PC-3 (cell line): ENCODE measurements around the gene ANTXR1. TPM values are rescaled to one million over a fixed set of nuclear protein-coding genes. Genes with fewer than 3 reads are reported as not detected.

Experiments used
- ATAC-seq: fragments of 200-7000 bp; cut with Tn5 transposase; 2 replicates; pipeline ENCODE4 v1.9.1; 2020; ENCODE audit warnings: mild to moderate bottlenecking, moderate library complexity
- BruUV-seq: library from RNA; stranded (reverse); fragments of 400-500 nt; replicated peaks from 2 replicates; lab custom pipeline; 2021; lab: Mats Ljungman, UMichigan
- CTCF ChIA-PET: fragments of 300-600 bp; sonication (Branson Sonifier 250); formaldehyde crosslinking; loops from one replicate; lab custom pipeline; 2022; ENCODE audit warnings: antibody characterized with exemption; lab: Charles Lee
- POLR2A ChIA-PET: fragments of 300-600 bp; sonication (Branson Sonifier 250); formaldehyde crosslinking; loops from one replicate; lab custom pipeline; 2022; ENCODE audit warnings: antibody characterized with exemption; ENCODE audit not compliant: unreplicated experiment; lab: Charles Lee
- DNase-seq: peaks from one replicate; pipeline ENCODE4 v3.0.0-alpha.2; 2015
- H2AFZ ChIP-seq: fragments of 300-600 bp; sonication (generic); 2 replicates; pipeline ENCODE4 v1.6.0; 2016; ENCODE audit warnings: antibody characterized with exemption, low read length
- H3F3A ChIP-seq: fragments of 300-600 bp; sonication (generic); one replicate; pipeline ENCODE4 v1.6.0; 2017; ENCODE audit warnings: antibody characterized with exemption, low read length, control low read depth, mild to moderate bottlenecking; ENCODE audit not compliant: unreplicated experiment
- H3K27ac ChIP-seq: fragments of 300-600 bp; sonication (generic); 2 replicates; pipeline ENCODE4 v1.5.1; 2016; ENCODE audit warnings: mild to moderate bottlenecking, low read length
- H3K27me3 ChIP-seq: fragments of 300-600 bp; sonication (generic); 2 replicates; pipeline ENCODE4 v1.6.1; 2016; ENCODE audit warnings: low read length, mixed read lengths
- H3K36me3 ChIP-seq: fragments of 300-600 bp; sonication (generic); 2 replicates; pipeline ENCODE4 v1.6.1; 2016; ENCODE audit warnings: low read depth, mixed run types, low read length, mixed read lengths
- H3K4me1 ChIP-seq: fragments of 300-600 bp; sonication (generic); 2 replicates; pipeline ENCODE4 v1.5.1; 2016; ENCODE audit warnings: low read length; ENCODE audit not compliant: insufficient read depth
- H3K4me2 ChIP-seq: fragments of 300-600 bp; sonication (generic); 2 replicates; pipeline ENCODE4 v1.6.0; 2016; ENCODE audit warnings: low read length
- H3K4me3 ChIP-seq: fragments of 300-600 bp; sonication (generic); 2 replicates; pipeline ENCODE4 v1.5.1; 2016; ENCODE audit warnings: mild to moderate bottlenecking, low read length, mixed read lengths
- H3K79me2 ChIP-seq: fragments of 300-600 bp; sonication (generic); 2 replicates; pipeline ENCODE4 v1.6.1; 2017; ENCODE audit warnings: low read length, mixed read lengths
- H3K9ac ChIP-seq: fragments of 300-600 bp; sonication (generic); 2 replicates; pipeline ENCODE4 v1.6.0; 2016; ENCODE audit warnings: mild to moderate bottlenecking, low read length
- H3K9me2 ChIP-seq: fragments of 300-600 bp; sonication (generic); replicated peaks from 2 replicates; pipeline ENCODE4 v1.6.1; 2016; ENCODE audit warnings: mixed run types, low read length, mixed read lengths
- H3K9me3 ChIP-seq: fragments of 300-600 bp; sonication (generic); 2 replicates; pipeline ENCODE4 v1.6.1; 2016; ENCODE audit warnings: low read length, mixed read lengths
- H4K20me1 ChIP-seq: fragments of 300-600 bp; sonication (generic); 2 replicates; pipeline ENCODE4 v1.6.1; 2016; ENCODE audit warnings: low read length, mixed read lengths
- EZH2 ChIP-seq: fragments of 300-600 bp; sonication (generic); IDR thresholded peaks from one replicate; pipeline ENCODE4 v1.6.1; 2017; ENCODE audit warnings: antibody characterized with exemption, mild to moderate bottlenecking, low read length; ENCODE audit not compliant: unreplicated experiment
- EZH2phosphoT487 ChIP-seq: fragments of 300-600 bp; sonication (generic); IDR thresholded peaks from 2 replicates; pipeline ENCODE4 v1.6.1; 2018; ENCODE audit warnings: mild to moderate bottlenecking, antibody characterized with exemption, low read length, borderline replicate concordance
- intact Hi-C: fragments of 100-400 bp; cut with micrococcal nuclease; formaldehyde crosslinking; loops from 2 replicates; pipeline ENCODE4 v1.9.0; 2023
- total RNA-seq: library from RNA; depleted of rRNA; stranded (reverse); fragments of >200 nt; gene quantifications from 2 replicates; pipeline ENCODE4 v1.2.3, GENCODE V29; 2014
- TF ChIP-seq, protein P1 (sequence below): fragments of 300-600 bp; sonication (generic); conservative IDR thresholded peaks from 2 replicates; pipeline ENCODE4 v1.5.1; 2017; ENCODE audit warnings: antibody characterized with exemption, low read depth, mild to moderate bottlenecking, low read length

The ANTXR1 gene
- total RNA-seq, 1 experiment from 2014 or later: 31.2 TPM

GRCh38 chr2:69269330-69269729, 256.4 kb downstream of the ANTXR1 start:
- Histone ChIP-seq H4K20me1 (no peaks in the 10 kb centered on the region), H3K4me1 (no peaks in the 10 kb centered on the region), H3K27ac (no peak overlapping the region), H3K27me3 (no peaks in the 10 kb centered on the region), H3K36me3 (no peaks in the 10 kb centered on the region), H3K9me2 (no peaks in the 10 kb centered on the region), H2AFZ (no peak overlapping the region), H3K79me2 (no peaks in the 10 kb centered on the region), H3K9me3 (no peaks in the 10 kb centered on the region), H3K9ac (no peak overlapping the region), H3F3A (no peaks in the 10 kb centered on the region), H3K4me2 (no peak overlapping the region), H3K4me3 (no peak overlapping the region)
- intact Hi-C loops: no loop called here
- TF ChIP-seq, protein P1, sequence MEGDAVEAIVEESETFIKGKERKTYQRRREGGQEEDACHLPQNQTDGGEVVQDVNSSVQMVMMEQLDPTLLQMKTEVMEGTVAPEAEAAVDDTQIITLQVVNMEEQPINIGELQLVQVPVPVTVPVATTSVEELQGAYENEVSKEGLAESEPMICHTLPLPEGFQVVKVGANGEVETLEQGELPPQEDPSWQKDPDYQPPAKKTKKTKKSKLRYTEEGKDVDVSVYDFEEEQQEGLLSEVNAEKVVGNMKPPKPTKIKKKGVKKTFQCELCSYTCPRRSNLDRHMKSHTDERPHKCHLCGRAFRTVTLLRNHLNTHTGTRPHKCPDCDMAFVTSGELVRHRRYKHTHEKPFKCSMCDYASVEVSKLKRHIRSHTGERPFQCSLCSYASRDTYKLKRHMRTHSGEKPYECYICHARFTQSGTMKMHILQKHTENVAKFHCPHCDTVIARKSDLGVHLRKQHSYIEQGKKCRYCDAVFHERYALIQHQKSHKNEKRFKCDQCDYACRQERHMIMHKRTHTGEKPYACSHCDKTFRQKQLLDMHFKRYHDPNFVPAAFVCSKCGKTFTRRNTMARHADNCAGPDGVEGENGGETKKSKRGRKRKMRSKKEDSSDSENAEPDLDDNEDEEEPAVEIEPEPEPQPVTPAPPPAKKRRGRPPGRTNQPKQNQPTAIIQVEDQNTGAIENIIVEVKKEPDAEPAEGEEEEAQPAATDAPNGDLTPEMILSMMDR: no peak
- no peak for TF ChIP-seq EZH2phosphoT487
- no peak for TF ChIP-seq EZH2
- CTCF ChIA-PET: no interaction called here
- POLR2A ChIA-PET: no interaction called here
- DNase-seq (no peak), ATAC-seq (no peak)
- no TSS peak for BruUV-seq

DNA sequence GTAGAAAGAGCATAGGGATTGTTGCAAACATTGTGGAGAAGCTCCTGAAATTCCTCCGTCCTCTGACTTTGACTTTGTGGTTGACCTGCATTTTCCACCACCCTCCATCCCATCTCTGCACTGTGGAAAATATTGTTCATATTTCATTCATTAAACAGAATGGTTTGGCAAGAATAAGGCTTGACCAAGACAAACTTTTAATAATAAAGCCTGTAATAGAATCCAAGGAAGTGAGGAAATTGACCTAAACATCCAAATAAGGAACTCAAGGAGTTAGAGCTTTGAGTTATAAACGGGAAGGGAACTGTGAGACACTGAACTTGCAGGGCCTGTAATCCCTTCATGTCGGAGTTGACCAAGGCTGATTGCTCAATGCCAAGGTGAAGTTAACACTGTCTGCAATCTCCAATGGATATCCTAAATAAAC, 258.9 kb downstream of the ANTXR1 start:
- Histone ChIP-seq H3K4me3 (no peak overlapping the region), H3K9me2 (no peaks in the 10 kb centered on the region), H3K4me2 (no peak overlapping the region), H3K79me2 (no peaks in the 10 kb centered on the region), H3K4me1 (no peaks in the 10 kb centered on the region), H3K27me3 (no peaks in the 10 kb centered on the region), H3F3A (no peaks in the 10 kb centered on the region), H3K36me3 (no peaks in the 10 kb centered on the region), H4K20me1 (no peaks in the 10 kb centered on the region), H3K9me3 (no peaks in the 10 kb centered on the region), H3K27ac (no peak overlapping the region), H2AFZ (no peak overlapping the region), H3K9ac (no peak overlapping the region)
- CTCF ChIA-PET: no interaction called here
- TF ChIP-seq EZH2phosphoT487 (no peak), EZH2 (no peak)
- TF ChIP-seq, protein P1: no peak
- ATAC-seq (no peak), DNase-seq (no peak)
- POLR2A ChIA-PET: no interaction called here
- intact Hi-C loops: no loop called here
- BruUV-seq: no TSS peak

DNA sequence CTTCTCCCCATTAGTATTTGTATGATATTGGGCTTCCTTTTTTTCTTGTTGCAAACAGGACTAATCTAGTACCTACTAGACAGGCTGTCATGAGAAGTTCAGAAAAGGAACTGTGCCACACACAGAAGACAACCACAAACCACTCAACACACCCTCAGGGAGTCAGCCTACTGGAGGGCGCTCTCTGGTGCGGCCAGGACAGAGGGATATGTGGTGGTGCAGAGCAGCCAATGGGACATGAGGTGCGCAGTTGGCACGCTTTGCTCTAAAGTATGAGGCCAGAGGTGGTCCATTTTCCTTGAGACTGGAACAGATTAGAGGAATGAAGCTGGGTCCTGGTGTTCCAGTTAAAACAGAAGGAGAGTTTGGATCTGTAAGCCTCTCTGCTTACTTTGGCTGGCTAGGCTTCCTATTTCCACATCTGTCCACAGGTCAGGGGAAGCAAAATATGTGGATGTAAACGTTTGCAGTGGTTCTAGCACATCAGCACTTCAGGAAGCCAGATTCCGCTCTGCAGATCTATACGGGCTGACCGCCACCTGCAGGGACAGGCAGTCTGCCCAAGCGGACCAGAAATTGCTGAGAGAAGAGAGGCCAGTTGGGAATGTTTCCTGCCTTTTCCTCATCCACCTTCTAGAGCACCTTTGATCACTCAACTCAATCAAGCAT, 260.0 kb downstream of the ANTXR1 start:
- Histone ChIP-seq H3K4me3 (no peak overlapping the region), H4K20me1 (no peaks in the 10 kb centered on the region), H3K27ac (no peak overlapping the region), H2AFZ (no peak overlapping the region), H3K9me3 (no peaks in the 10 kb centered on the region), H3K9me2 (no peaks in the 10 kb centered on the region), H3K36me3 (no peaks in the 10 kb centered on the region), H3K4me2 (no peak overlapping the region), H3K4me1 (no peaks in the 10 kb centered on the region), H3F3A (no peaks in the 10 kb centered on the region), H3K79me2 (no peaks in the 10 kb centered on the region), H3K9ac (no peak overlapping the region), H3K27me3 (no peaks in the 10 kb centered on the region)
- intact Hi-C loops: no loop called here
- DNase-seq (no peak), ATAC-seq (no peak)
- ChIA-PET POLR2A (no interaction called here), CTCF (no interaction called here)
- BruUV-seq: no TSS peak
- no peak for TF ChIP-seq EZH2phosphoT487
- TF ChIP-seq, protein P1: no peak
- no peak for TF ChIP-seq EZH2
